ENCODE data around the gene NAV2.

NAV2 gene

GRCh38 chr11:20131788-20132666 lies 419.4 kb downstream of the NAV2 start:
- no peak for DNase-seq

DNA sequence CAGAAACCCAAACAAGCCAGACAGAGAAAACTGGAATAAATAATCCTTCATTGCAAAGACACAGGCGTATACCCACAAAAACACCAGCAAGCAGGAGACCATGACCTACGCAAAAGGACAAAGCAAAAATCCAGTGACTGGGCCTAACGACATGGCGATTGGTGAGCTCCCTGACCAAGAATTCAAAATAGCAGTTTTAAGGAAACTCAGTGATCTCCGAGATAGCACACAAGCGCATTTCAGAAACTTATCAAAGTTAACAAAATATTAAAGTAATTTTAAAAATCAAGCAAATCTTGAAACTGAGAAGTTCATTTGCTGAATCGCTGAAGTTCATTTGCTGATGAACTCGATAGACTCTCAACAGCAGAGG lies 420.0 kb downstream of the NAV2 start:
- no peak for DNase-seq

DNA sequence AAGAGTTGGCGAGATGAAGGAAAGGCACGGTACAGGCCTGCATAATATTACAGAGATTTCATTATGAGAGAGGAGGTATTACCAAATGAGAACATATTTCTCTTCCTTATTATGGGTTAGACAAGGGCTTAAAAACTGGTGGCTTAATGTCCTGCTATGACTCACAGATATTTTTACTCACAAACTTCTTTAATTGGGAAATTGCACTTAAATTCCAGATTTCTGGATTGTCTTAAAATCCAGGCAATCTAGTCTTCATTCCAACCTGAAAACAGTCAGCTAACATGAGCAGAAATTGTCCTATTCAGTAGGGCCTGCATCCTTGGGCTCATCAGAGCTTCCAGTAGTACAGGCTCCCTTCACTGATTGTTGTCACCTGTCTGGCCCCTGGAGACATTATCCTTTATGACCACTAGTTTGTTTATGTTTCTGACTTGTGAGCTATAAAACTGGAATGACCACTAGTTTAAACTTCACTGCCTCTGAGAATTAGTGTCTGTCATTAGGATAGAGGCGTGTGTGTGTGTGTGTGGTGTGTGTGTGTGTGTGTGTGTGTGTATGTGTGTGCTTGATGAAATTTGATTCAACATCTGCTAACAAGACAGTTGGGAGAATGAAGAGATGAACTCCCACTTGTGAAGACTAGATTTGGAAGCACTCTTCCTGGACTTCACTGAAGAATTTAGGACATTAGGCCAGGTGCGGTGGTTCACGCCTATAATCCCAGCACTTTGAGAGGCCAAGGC lies 422.5 kb downstream of the NAV2 start:
- peak in 1 of 2 experiments; percentile 14 for DNase-seq

DNA sequence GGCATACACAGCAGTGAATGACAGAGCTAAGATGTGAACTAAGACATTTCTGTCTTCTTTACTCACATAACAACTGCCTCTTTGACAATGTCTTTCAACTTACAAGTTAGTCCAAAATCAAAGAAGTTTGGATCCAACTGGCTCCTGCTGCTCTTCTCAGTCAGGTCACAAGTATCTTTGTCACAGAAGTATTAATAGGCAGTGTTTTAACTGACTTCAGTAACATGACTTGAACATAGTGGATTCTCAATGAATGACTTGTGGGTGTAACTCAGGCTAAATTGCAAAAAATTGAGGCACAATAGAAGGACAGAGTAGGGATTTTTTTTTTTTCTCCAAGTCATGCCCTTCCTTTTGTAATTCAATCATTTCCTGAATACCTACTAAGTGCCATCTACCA lies 425.0 kb downstream of the NAV2 start:
- no peak for DNase-seq

GRCh38 chr11:20138707-20139106 lies 426.1 kb downstream of the NAV2 start:
- DNase-seq: no peak

GRCh38 chr11:20154381-20154780 lies 441.7 kb downstream of the NAV2 start:
- DNase-seq: no peak

- no peak for DNase-seq
These were observed 443.1 kb downstream of the NAV2 start for GRCh38 chr11:20155683-20156279.

GRCh38 chr11:20156280-20156875 lies 443.7 kb downstream of the NAV2 start:
- DNase-seq: no peak

DNA sequence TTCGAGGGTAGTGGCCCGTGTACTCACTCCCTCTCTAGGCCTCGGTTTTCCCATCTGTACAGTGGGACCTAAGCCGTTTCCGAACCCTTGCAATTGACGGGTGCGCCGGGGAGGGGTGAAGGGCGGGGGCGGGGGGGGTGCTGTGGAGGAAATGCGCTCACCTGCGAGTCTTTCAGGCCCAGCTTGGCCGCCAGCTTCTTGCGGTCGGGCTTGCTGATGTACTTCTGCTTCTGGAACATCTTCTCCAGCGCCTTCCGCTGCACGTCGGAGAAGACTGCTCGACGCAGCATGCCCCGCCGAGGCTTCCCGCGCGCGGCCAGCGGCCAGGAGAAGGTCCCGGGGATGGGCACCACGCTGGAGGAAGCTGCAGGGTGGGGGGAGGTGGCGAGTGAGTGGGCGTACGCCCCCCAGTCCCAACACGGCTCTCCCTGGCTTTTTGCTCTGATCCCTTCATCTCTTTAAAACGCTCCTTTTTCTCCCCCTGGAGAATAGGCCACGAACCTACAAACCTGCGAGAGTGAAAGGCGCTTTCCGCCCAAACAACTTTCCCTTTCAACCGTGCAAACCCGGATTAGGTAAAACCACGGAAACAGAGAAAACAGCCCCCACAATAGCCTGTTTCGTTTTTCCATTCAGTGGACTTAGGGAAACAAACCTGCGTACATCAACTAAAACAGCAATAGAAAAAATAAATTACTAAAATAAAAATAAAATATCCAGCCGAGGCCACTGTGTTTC lies 444.4 kb downstream of the NAV2 start:
- no peak for DNase-seq

GRCh38 chr11:20157728-20158127 lies 445.1 kb downstream of the NAV2 start:
- no peak for DNase-seq

- DNase-seq: no peak
These were observed 446.1 kb downstream of the NAV2 start for GRCh38 chr11:20158597-20159257.

DNA sequence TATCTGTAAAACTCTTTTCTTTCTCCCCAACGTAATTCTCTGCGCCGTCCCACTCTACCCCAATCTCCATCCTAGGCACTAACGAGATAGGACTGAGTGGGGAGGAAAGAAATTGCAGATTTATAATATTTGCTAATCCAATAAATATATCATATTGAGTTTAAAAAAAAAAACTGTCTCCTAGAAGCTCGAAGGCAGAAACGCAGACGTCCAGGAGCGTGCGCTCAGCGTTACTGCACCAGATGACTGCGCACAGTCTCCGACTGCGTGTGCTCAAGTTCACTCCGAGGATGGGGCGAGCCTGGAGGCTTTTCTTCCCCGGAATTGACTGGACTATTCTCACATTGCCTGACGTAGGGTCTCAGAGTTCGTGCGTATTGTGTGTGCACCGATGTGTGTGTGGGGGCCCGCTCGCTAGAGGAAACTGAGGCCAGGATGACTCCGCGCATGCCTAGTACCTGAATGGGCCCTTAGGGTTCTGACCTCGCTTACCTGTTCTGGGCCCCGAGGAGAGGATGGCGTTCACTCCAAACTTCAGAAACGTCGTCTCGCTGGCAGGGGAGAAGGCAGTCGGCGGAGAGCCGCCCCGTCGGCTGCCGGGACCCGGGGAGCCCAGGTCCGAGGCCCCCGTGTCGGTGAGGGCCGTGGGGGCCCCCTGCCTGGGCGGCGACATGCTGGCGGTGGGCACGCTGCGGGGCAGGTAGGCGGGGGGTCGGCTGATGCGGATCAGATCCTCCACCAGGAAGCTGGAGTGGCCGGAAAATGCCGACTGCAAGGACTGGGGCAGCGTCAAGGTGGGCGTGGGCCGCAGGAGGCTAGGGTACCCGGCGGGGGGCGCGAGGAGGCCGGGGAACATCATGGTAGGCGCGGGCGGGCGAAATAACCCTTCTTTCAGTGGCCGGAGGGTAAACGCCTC lies 447.1 kb downstream of the NAV2 start:
- no peak for DNase-seq

DNA sequence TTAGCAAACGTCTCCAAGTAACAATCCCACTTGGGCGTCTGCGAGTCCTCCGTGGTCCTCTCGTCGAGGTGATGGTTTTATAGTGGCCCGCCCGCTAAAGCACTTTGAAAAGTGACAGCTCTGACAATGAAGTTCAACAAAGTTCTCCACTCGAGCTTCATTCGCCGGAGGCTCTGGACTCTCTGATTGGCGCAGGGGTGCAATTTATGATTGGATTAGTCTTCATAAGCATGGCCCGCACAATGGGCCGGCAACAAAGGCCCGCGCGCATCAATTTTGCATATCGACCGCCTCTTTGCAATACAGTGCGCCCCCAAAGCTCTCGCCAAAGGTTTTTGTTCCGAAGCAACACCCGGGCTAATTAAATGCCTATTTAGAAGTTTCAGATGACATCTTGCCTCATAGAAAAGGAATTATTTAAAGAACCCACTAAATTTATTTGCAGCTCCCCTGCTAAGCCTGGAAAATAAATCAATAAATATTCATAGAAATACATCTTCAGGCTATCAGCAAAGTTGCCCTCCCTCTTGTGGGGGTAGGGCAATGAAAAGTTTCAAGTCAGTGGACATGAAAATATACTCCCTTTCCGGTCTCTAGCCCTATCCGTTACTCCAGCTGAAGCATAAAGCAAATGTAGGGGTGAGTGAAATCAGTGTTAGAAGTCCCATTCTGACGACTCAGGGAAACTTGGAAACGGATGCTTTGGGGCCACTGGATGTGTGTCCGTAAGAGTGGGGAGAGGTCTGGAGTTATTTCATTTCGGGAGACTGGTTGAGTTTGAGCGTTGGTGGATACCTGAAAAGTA lies 448.0 kb downstream of the NAV2 start, which contains the start of gene DBX1:
Gene DBX1 (minus strand): TSS at position 51 of the 805 bp plus-strand sequence. CDS start 151 bp downstream, outside the sequence.
- no peak for DNase-seq

GRCh38 chr11:20161230-20161918 lies 448.7 kb downstream of the NAV2 start:
- DNase-seq: no peak

GRCh38 chr11:20161923-20162744 lies 449.5 kb downstream of the NAV2 start:
- DNase-seq: no peak

DNA sequence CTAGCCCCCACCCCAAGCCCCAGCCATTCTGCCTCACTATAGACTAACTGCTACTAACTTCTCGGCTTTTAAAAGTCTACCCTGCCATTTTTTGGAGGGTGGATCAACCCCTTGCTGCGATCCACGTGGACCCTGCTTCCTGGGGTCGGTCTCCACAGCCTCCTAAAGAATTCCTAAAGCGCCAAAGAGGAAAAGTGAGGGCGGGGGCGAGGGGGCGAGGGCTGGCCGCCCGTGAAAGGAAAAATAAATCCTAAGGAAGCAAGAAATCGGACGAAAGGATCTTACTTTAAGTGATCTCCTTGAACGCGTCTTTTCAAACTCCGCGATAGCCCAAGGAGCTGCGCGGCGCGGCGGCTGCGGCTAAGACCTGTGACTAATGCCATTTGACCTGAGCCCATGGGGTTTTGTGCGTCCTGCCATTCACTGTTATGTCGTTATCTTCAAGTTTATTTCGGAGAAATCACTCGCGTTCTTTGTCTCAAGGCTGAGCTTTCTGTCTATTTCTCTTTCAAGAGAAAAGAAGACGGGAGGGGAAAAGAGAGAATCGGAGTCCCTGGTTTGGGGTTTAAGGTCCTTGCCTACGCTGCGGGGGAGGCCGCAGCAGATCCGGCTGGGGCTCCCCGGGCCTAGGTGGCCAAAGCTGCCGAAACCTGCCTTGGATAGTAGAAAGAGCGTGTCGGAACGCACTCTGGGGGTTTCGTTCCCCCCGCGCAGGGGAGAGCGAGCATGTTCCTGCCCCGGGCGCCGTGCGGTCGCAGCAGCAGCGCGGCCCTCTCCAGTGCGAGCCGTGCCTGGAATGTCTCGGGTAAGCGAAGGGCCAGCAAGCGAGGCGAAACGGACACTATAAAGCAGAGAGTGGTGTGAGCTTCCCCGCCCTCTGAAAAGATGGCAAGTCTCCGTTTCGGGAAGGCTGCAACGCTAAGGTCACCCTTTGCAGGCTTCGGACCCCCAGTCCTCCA lies 450.5 kb downstream of the NAV2 start:
- no peak for DNase-seq

Data from NCI-H1930 (cell line).